ENCODE data around the gene BICD1.
"Not testable (repeated sequence)": the region's sequence is repeated elsewhere in the genome, so short reads cannot be mapped to it uniquely, and the experiment has no call there.

BICD1 gene

DNA sequence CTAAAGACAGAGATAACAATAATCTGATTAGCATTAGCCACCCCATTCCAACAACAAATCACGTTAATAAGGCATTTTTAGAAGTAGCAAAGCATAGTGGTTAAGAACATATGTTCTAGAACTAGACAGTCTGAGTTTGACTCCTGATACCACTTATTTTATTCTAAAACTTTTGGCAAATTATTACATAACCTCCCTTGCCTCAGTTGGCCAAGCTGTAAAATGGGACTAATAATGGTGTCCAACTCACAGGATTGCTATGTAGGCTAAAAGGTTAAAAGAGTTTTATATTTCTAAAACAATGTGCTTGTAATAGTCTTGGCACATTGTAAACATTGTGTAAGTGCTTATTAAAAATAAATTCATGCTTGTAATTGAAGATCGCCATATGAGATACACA lies 168.0 kb downstream of the BICD1 start:
- DNase-seq (ENCODE audit: extremely low read depth, low read depth), result no peak
- TF ChIP-seq, protein P1, sequence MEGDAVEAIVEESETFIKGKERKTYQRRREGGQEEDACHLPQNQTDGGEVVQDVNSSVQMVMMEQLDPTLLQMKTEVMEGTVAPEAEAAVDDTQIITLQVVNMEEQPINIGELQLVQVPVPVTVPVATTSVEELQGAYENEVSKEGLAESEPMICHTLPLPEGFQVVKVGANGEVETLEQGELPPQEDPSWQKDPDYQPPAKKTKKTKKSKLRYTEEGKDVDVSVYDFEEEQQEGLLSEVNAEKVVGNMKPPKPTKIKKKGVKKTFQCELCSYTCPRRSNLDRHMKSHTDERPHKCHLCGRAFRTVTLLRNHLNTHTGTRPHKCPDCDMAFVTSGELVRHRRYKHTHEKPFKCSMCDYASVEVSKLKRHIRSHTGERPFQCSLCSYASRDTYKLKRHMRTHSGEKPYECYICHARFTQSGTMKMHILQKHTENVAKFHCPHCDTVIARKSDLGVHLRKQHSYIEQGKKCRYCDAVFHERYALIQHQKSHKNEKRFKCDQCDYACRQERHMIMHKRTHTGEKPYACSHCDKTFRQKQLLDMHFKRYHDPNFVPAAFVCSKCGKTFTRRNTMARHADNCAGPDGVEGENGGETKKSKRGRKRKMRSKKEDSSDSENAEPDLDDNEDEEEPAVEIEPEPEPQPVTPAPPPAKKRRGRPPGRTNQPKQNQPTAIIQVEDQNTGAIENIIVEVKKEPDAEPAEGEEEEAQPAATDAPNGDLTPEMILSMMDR (IDR thresholded peaks at IDR 0.05; ENCODE audit: low read depth, low read length), result no peak

DNA sequence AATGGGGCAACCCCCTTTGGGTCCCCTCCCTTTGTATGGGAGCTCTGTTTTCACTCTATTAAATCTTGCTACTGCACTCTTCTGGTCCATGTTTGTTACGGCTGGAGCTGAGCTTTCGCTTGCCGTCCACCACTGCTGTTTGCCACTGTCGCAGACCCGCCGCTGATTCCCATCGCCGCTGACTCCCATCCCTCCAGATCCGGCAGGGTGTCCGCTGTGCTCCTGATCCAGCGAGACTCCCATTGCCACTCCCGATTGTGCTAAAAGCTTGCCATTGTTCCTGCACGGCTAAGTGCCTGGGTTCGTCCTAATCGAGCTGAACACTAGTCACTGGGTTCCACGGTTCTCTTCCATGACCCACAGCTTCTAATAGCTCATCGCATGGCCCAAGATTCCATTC lies 168.9 kb downstream of the BICD1 start:
- DNase-seq (ENCODE audit: extremely low read depth, low read depth), result not testable (repeated sequence)

DNA sequence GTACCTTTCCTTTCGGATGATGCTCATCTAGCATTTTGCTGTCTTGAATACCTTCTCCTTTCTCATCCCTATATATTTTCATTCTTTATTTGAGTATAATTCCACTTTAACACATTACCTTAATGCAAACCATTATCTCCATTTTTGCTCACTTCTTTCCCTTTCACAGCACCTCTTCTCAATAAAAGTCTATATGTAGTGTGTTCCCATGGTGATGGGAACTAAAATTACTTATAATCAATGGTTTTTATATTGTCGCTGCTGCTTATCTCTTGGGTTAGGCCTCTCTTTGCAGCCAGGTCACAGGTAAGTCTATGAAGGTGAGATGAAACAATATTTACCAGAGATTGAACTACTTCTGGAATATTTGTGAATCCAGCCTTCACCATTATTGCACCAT lies 171.1 kb downstream of the BICD1 start:
- DNase-seq (ENCODE audit: extremely low read depth, low read depth), result no peak
- TF ChIP-seq, protein P1 (IDR thresholded peaks at IDR 0.05; ENCODE audit: low read depth, low read length), result no peak

DNA sequence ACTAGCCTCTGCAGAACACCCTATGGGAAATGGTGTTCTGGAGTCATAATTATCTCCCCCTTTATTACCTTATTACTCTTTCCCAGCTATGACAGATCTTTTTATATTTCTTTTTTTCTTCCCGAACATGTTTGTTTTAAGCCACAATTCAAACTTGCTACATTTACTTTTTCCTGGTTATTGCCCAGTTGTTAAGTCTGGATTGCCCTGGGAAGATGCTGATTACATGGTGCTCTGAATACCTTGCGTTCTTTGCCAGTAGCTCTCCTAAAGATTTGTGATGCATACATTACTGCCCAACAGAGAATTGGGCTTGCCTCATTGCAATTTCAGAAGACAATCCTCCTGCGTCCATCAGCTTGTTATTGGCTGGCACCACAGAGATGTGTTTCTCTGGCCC lies 174.5 kb downstream of the BICD1 start:
- DNase-seq (ENCODE audit: extremely low read depth, low read depth), result no peak
- TF ChIP-seq, protein P1 (IDR thresholded peaks at IDR 0.05; ENCODE audit: low read depth, low read length), result no peak

DNA sequence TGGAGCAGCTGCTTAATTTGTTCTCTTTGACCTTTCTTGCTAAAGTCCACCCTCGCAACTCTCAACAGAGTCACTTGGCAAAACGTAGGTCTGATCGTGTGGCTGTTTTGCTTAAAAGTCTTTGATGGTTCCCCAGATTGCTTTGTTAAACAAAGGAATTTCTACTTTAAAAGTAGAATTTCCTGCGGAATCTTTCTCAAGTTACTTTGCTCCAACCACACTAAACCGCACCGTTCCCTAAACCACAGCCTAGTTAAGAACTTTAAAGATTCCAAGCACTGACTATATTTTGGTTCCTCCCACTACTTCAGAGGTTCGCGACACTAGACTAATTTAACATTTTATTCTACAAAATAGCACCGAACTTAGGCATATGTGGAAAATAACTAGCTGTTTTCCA lies 177.9 kb downstream of the BICD1 start:
- DNase-seq (ENCODE audit: extremely low read depth, low read depth), result no peak
- TF ChIP-seq, protein P1 (IDR thresholded peaks at IDR 0.05; ENCODE audit: low read depth, low read length), result no peak

DNA sequence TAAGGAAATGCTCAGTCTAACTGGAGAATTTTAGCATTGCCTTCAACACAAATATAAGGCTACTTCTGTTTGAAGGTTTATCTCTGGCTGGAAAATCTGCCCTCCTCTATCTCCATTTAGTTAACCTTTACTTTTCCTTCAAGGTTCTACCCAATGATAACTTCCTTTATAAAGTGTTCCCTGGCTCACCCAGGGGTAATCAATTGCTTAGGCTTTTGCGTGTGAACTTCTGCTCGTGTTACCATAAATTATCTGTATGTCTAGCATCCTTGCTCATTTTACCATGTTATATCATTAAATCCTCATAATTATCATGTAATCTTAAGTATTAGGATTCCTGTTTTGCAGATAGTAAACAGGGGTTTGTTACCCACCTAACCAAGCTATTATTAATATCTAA lies 178.4 kb downstream of the BICD1 start:
- TF ChIP-seq, protein P1 (IDR thresholded peaks at IDR 0.05; ENCODE audit: low read depth, low read length), result no peak
- no peak for DNase-seq (ENCODE audit: extremely low read depth, low read depth)

DNA sequence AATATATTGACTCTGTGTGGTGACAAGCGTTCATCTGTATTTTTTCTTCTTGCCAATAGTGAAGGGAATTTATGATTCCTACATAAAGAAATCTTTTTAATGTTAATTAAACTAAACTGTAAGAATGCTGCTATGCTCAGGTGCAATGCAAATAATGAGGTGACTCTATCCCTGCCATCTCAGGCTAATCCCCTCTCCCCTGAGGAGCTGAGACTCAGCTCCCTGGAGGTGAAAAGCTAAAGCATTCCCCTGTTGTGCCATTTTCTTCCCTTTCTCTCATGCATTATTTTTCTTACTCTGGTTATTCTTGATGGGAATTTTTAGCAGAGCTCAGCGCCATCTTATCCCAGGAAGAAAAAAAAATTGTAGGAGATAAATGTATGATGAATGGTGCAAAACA lies 178.8 kb downstream of the BICD1 start:
- TF ChIP-seq, protein P1 (IDR thresholded peaks at IDR 0.05; ENCODE audit: low read depth, low read length), result no peak
- DNase-seq (ENCODE audit: extremely low read depth, low read depth), result no peak

DNA sequence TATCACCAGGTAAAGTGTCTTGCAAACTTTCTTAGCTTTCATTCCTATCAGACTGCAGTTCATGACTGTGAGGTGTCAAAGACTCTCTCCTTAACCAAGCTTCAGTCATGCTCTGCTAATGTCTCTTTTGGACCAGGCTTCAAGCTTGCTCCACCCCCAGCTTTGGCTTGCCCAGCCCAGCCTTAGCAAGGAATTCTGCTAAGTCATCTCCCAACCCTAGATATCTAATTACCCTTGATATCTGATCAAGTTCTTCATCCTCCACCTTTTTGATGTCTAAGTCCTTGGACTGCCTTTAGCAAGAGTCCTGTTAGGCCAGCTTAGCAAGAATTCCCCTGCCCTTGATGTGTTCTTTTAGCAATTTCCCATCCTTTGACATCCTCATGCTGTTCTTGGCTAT lies 183.8 kb downstream of the BICD1 start:
- TF ChIP-seq, protein P1 (IDR thresholded peaks at IDR 0.05; ENCODE audit: low read depth, low read length), result no peak
- peak; percentile 16 for DNase-seq (ENCODE audit: extremely low read depth, low read depth)

Measured in AG09319 (cell line).